ENCODE measurements around the gene TGFA. TPM values are rescaled to one million over a fixed set of nuclear protein-coding genes. Genes with fewer than 3 reads are reported as not detected.

The TGFA gene
- total RNA-seq, 1 experiment from 2014 or later = 2.5 TPM

DNA sequence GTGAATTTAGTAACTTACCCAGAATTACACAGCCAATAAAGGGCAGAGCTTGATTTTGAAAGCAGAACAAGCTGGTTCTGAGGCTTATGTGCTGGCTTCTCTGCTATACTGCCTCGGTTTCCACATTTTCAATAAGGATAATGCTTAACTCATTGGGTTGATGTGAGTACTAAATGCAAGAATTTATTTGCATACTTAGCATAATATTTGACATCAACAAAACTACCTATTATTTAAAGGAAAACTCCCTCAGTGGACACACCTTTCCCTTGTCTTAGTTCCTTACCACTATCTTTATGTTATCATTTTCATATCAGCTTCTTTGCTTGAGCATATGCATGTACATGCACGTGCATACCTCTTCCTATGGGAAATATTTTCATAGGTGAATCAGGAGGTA is 3.0 kb upstream of the TGFA start (continued):
- TF ChIP-seq CDX4 (CRISPR knock-in tag; IDR thresholded peaks at IDR 0.05; ENCODE audit: borderline replicate concordance) (no peak), NFATC4 (CRISPR knock-in tag; IDR thresholded peaks at IDR 0.05) (no peak), ZNF219 (CRISPR knock-in tag; IDR thresholded peaks at IDR 0.05; ENCODE audit: borderline replicate concordance) (no peak), HMGA2 (CRISPR knock-in tag; IDR thresholded peaks at IDR 0.05) (no peak)
- TF ChIP-seq, protein P1, sequence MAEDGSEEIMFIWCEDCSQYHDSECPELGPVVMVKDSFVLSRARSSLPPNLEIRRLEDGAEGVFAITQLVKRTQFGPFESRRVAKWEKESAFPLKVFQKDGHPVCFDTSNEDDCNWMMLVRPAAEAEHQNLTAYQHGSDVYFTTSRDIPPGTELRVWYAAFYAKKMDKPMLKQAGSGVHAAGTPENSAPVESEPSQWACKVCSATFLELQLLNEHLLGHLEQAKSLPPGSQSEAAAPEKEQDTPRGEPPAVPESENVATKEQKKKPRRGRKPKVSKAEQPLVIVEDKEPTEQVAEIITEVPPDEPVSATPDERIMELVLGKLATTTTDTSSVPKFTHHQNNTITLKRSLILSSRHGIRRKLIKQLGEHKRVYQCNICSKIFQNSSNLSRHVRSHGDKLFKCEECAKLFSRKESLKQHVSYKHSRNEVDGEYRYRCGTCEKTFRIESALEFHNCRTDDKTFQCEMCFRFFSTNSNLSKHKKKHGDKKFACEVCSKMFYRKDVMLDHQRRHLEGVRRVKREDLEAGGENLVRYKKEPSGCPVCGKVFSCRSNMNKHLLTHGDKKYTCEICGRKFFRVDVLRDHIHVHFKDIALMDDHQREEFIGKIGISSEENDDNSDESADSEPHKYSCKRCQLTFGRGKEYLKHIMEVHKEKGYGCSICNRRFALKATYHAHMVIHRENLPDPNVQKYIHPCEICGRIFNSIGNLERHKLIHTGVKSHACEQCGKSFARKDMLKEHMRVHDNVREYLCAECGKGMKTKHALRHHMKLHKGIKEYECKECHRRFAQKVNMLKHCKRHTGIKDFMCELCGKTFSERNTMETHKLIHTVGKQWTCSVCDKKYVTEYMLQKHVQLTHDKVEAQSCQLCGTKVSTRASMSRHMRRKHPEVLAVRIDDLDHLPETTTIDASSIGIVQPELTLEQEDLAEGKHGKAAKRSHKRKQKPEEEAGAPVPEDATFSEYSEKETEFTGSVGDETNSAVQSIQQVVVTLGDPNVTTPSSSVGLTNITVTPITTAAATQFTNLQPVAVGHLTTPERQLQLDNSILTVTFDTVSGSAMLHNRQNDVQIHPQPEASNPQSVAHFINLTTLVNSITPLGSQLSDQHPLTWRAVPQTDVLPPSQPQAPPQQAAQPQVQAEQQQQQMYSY (CRISPR knock-in tag; IDR thresholded peaks at IDR 0.05) = no peak
- TF ChIP-seq, protein P2, sequence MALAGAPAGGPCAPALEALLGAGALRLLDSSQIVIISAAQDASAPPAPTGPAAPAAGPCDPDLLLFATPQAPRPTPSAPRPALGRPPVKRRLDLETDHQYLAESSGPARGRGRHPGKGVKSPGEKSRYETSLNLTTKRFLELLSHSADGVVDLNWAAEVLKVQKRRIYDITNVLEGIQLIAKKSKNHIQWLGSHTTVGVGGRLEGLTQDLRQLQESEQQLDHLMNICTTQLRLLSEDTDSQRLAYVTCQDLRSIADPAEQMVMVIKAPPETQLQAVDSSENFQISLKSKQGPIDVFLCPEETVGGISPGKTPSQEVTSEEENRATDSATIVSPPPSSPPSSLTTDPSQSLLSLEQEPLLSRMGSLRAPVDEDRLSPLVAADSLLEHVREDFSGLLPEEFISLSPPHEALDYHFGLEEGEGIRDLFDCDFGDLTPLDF (CRISPR knock-in tag; IDR thresholded peaks at IDR 0.05) = no peak

- ATAC-seq (no peak), DNase-seq (ENCODE audit: low spot score) (no peak)
- peaks cover 19% of the 10 kb centered on the region for H3K4me1 Mint-ChIP-seq
- ChIA-PET POLR2A (no interaction called here), CTCF (interaction anchor here (0.9 to 2.1 kb wide), 5 partner anchors 12 to 250 kb away, joined by 3 to 9 read pairs (median 6); no protein-coding TSS in a partner anchor)
- TF ChIP-seq, protein P3, sequence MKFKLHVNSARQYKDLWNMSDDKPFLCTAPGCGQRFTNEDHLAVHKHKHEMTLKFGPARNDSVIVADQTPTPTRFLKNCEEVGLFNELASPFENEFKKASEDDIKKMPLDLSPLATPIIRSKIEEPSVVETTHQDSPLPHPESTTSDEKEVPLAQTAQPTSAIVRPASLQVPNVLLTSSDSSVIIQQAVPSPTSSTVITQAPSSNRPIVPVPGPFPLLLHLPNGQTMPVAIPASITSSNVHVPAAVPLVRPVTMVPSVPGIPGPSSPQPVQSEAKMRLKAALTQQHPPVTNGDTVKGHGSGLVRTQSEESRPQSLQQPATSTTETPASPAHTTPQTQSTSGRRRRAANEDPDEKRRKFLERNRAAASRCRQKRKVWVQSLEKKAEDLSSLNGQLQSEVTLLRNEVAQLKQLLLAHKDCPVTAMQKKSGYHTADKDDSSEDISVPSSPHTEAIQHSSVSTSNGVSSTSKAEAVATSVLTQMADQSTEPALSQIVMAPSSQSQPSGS (CRISPR knock-in tag; IDR thresholded peaks at IDR 0.05; ENCODE audit: borderline replicate concordance, low read depth) = no peak
- TF ChIP-seq, protein P4, sequence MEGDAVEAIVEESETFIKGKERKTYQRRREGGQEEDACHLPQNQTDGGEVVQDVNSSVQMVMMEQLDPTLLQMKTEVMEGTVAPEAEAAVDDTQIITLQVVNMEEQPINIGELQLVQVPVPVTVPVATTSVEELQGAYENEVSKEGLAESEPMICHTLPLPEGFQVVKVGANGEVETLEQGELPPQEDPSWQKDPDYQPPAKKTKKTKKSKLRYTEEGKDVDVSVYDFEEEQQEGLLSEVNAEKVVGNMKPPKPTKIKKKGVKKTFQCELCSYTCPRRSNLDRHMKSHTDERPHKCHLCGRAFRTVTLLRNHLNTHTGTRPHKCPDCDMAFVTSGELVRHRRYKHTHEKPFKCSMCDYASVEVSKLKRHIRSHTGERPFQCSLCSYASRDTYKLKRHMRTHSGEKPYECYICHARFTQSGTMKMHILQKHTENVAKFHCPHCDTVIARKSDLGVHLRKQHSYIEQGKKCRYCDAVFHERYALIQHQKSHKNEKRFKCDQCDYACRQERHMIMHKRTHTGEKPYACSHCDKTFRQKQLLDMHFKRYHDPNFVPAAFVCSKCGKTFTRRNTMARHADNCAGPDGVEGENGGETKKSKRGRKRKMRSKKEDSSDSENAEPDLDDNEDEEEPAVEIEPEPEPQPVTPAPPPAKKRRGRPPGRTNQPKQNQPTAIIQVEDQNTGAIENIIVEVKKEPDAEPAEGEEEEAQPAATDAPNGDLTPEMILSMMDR (IDR thresholded peaks at IDR 0.05) = peak; percentile 72; the same call in 1 of the 2 replicates
- peaks cover 88% of the 10 kb centered on the region for H3K27me3 Mint-ChIP-seq (ENCODE audit: low read depth)
- H3K9me3 Mint-ChIP-seq = no peaks in the 10 kb centered on the region
- H3K36me3 Mint-ChIP-seq = no peaks in the 10 kb centered on the region
- no peak overlapping the region for H3K27ac Mint-ChIP-seq
- H3K4me3 Mint-ChIP-seq = peak overlapping the region; percentile 64
Observed at GRCh38 chr2:70554338-70554892, 789 bp upstream of the TGFA start.

- Mint-ChIP-seq H3K36me3 (no peaks in the 10 kb centered on the region), H3K4me1 (peaks cover 19% of the 10 kb centered on the region), H3K9me3 (no peaks in the 10 kb centered on the region), H3K27ac (no peak overlapping the region), H3K27me3 (ENCODE audit: low read depth) (peaks cover 91% of the 10 kb centered on the region), H3K4me3 (peak overlapping the region; percentile 81)
- peak; percentile 35 for ATAC-seq
- ChIA-PET CTCF (interaction anchor here (0.7 to 2.7 kb wide), 7 partner anchors 64 to 249 kb away, joined by 3 to 10 read pairs (median 6); partner anchors contain the start of gene ADD2), POLR2A (interaction anchor here (1.1 kb wide), 1 partner anchor 251 kb away, joined by 3 read pairs; no protein-coding TSS in a partner anchor)
- no peak for TF ChIP-seq TP53 (CRISPR knock-in tag; IDR thresholded peaks at IDR 0.05)
- TF ChIP-seq, protein P5, sequence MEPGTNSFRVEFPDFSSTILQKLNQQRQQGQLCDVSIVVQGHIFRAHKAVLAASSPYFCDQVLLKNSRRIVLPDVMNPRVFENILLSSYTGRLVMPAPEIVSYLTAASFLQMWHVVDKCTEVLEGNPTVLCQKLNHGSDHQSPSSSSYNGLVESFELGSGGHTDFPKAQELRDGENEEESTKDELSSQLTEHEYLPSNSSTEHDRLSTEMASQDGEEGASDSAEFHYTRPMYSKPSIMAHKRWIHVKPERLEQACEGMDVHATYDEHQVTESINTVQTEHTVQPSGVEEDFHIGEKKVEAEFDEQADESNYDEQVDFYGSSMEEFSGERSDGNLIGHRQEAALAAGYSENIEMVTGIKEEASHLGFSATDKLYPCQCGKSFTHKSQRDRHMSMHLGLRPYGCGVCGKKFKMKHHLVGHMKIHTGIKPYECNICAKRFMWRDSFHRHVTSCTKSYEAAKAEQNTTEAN (CRISPR knock-in tag; IDR thresholded peaks at IDR 0.05) = peak; percentile 9; the same call in 1 of the 2 replicates
- TF ChIP-seq, protein P6, sequence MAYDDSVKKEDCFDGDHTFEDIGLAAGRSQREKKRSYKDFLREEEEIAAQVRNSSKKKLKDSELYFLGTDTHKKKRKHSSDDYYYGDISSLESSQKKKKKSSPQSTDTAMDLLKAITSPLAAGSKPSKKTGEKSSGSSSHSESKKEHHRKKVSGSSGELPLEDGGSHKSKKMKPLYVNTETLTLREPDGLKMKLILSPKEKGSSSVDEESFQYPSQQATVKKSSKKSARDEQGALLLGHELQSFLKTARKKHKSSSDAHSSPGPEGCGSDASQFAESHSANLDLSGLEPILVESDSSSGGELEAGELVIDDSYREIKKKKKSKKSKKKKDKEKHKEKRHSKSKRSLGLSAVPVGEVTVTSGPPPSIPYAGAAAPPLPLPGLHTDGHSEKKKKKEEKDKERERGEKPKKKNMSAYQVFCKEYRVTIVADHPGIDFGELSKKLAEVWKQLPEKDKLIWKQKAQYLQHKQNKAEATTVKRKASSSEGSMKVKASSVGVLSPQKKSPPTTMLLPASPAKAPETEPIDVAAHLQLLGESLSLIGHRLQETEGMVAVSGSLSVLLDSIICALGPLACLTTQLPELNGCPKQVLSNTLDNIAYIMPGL (CRISPR knock-in tag; IDR thresholded peaks at IDR 0.05) = peak; percentile 11; the same call in 1 of the 2 replicates
- no peak for TF ChIP-seq OVOL2 (CRISPR knock-in tag; IDR thresholded peaks at IDR 0.05; ENCODE audit: borderline replicate concordance)
- no peak for TF ChIP-seq ZNF512 (CRISPR knock-in tag; IDR thresholded peaks at IDR 0.05; ENCODE audit: borderline replicate concordance)
- TF ChIP-seq, protein P1 (CRISPR knock-in tag; IDR thresholded peaks at IDR 0.05) = peak; percentile 84
- peak; percentile 61 for DNase-seq (ENCODE audit: low spot score)
Observed at GRCh38 chr2:70553334-70553583, 367 bp downstream of the TGFA start.

Data from WTC11 (cell line).